ENCODE data around the gene MAPK11. TPM values are rescaled to one million over a fixed set of nuclear protein-coding genes. Genes with fewer than 3 reads are reported as not detected.

Gene MAPK11
- total RNA-seq, 4 donors from 2014 or later = 6.2 to 53.5 (median 13.1) TPM

DNA sequence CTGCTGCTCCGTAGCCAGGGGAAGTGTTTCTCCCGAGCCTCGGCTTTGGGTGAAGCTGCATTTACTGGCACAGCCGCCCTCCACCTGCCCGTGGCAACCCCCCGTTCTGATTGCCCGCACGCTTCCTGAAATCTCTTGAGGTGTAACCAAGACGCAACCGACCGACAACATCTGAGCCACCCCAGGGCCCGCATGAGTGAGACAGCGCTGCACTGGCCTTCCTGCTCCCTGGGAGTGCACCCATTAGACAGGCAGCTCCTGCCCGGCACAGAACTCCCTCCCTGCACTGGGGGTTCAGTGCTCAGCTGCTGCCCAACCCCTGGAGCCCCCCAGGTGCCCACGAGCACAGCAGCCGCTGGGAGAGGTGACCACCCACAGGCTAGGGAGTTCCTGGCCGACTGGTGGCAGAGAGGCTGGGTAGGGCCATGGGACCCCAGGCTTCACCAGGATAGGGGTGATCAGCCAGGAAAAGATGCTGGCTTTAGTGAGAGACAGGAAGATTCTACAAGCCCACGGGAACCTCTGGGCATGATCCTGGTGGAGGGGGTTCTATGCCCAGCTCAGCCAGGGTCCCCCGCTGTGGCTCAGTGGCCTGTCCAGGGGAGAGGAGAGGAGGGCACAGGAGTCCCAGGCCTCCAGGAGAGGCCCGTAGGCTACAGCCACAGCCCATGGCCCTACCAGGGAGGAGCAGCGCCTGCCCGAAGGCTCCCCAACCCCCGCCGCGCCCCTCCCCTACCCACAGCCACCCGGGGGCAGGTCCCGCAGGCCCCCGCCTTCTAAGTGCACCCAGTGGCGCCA lies 22.7 kb upstream of the MAPK11 start:
- TF ChIP-seq, protein P1, sequence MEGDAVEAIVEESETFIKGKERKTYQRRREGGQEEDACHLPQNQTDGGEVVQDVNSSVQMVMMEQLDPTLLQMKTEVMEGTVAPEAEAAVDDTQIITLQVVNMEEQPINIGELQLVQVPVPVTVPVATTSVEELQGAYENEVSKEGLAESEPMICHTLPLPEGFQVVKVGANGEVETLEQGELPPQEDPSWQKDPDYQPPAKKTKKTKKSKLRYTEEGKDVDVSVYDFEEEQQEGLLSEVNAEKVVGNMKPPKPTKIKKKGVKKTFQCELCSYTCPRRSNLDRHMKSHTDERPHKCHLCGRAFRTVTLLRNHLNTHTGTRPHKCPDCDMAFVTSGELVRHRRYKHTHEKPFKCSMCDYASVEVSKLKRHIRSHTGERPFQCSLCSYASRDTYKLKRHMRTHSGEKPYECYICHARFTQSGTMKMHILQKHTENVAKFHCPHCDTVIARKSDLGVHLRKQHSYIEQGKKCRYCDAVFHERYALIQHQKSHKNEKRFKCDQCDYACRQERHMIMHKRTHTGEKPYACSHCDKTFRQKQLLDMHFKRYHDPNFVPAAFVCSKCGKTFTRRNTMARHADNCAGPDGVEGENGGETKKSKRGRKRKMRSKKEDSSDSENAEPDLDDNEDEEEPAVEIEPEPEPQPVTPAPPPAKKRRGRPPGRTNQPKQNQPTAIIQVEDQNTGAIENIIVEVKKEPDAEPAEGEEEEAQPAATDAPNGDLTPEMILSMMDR (IDR thresholded peaks at IDR 0.05; ENCODE audit: low read depth) = no peak

DNA sequence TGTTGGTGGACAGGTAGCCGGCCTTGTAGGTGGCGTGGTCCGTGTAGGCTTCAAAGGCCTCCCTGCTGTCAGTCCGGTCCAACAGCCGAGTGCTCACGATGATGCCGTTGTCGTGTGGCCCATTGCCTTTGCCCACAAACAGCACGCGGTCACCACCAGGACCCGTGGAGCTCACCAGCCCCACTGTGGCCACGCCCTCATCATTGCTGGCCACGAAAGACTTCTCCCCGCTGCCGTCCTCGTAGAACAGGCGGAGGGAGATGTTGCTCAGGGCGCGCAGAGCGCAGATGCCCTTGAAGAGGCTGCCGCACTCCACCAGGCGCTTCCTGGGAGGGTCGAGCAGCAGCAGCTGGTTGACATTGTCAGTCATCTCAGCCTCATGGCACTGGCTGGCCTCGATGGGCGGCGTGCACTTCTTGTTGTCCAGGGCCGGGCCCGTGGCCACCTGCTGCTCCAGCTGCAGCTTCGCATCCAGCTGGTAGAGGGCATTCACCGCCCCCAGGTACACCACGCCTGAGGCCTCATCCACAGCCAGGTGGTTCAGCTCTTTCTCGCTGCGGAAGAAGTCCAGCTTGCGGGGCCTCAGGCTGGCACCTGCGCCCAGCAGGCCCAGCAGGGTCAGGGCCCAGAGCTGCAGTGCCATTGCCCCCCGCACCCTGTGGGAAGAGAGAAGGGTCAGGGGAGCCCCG lies 19.9 kb upstream of the MAPK11 start:
- TF ChIP-seq, protein P1 (IDR thresholded peaks at IDR 0.05; ENCODE audit: low read depth) = no peak

DNA sequence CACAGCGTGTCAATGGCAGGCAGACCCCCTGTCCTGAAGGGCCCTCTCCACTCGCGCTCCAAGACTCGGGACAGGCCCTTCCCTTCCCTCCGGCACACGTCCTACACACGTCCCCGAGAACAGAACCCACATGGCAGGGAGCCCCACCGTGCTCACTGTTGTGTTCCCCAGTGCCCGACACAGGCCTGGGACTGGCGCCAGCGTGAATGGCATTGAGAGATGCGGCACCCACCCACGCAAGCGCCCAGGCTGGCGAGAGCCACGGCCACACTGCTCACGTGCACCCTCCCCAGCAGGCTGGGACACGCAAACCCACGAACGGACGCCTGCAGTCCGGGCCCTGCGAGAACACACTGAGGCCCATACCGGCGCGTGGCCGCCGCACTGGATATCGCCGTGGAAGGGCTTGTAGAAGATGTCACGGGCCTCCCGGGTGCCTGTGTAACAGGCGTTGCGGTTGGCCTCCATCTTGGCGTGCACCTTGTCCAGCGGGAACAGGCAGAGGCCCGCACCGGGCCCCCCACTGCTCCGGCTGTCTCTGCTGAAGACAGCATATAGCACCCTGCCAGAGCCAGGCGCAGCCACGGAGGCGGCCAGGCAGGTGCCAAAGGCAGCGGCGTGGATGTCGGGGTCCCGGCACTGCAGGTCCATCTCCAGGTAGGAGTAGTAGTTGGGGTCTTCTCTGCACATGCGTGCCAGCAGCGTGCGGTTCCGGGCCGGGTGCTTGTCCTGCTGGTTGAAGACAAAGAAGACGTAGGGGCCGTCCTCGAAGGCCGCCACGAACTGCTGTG lies 19.2 kb upstream of the MAPK11 start:
- TF ChIP-seq, protein P1 (IDR thresholded peaks at IDR 0.05; ENCODE audit: low read depth) = no peak

DNA sequence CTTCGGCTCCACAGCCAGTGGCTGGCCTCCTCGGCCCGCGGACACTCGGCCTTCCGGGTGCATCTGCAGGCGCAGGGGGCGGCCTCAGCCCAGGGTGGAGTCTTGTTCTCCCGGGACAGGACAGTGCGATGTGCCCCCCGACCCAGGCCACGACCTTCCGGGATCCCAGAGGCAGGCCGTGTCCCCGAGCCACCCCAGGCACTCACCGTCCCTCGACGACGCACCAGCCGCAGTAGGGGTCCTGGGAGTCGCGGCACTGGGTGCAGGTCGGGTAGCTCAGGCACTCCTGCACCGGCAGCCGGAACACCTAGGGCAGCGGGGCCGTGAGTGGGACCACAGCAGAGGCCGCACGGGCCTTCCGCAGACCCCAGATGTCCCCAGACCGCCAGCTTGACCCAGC lies 17.6 kb upstream of the MAPK11 start:
- TF ChIP-seq, protein P1 (IDR thresholded peaks at IDR 0.05; ENCODE audit: low read depth) = no peak

DNA sequence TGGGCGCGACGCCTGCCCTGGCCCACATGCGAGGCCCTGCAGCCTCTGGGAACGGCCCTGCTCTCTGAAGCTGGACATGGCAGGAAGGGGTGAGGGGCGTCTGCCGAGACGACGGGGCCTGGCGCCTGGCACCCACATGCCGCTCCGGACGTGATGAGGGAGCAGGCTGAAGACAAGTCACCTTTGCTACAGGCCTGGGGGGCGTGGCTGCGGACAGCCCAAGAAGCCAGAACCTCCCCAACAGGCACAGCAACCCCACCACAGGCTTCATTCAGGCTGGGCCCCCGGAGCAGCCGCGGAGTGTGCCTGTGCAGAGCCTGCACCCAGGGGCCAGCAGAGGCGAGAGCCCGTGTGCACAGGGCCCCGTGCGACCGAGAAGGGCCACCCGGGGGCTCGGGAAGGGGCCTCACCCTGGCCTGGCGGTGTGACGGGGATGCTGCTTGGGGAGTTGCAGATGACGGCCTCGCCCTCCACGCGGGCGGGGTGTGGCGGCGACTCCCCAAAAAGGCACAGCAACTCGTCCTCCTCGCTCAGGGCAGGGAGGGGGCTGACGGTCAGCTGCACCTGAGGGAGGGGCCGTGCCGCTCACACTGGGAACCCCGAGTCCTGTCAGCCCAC lies 16.6 kb upstream of the MAPK11 start:
- TF ChIP-seq, protein P1 (IDR thresholded peaks at IDR 0.05; ENCODE audit: low read depth) = no peak

DNA sequence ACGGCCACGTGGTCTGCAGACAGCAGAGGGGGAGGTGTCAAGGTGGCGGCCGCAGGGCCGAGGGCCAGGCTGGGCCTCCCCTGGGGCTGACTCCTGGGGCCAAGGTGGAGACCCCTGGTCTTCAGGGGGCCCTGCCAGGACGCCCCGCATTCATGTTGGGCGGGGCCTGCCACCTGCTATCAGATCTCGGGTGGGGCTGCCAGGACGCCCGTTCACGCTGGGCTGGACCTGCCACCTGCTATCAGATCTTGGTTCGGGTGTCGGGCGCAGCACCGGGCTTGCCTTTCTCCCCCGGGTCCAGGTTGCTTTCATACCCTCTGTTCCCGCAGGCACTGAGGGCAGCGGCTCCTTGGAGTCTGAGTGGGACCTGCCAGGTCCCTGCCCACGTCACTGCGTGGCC lies 16.1 kb upstream of the MAPK11 start:
- TF ChIP-seq, protein P1 (IDR thresholded peaks at IDR 0.05; ENCODE audit: low read depth) = no peak
